Fibroblast of skin of scalp (primary cell): Measurements from ENCODE around the gene KLHL34.

ENCODE experiments used
- DNase-seq: peaks from one replicate; pipeline ENCODE4 v3.0.0-alpha.2; 2013

The KLHL34 gene

GRCh38 chrX:21645886-21646285 is 12.2 kb downstream of the KLHL34 start:
- DNase-seq = no peak

GRCh38 chrX:21645431-21645830 is 12.7 kb downstream of the KLHL34 start:
- DNase-seq = no peak

- DNase-seq = no peak
These were observed 18.4 kb downstream of the KLHL34 start for GRCh38 chrX:21639775-21640174.

- DNase-seq = peak; percentile 72
These were observed 19.8 kb downstream of the KLHL34 start for GRCh38 chrX:21638311-21638710.

GRCh38 chrX:21632027-21632426 is 26.1 kb downstream of the KLHL34 start:
- DNase-seq = no peak

- no peak for DNase-seq
These were observed 34.2 kb downstream of the KLHL34 start for GRCh38 chrX:21623778-21624501.

GRCh38 chrX:21620234-21620633 is 37.9 kb downstream of the KLHL34 start:
- no peak for DNase-seq

GRCh38 chrX:21616386-21616785 is 41.7 kb downstream of the KLHL34 start:
- DNase-seq = no peak

GRCh38 chrX:21612154-21612553 is 46.0 kb downstream of the KLHL34 start:
- no peak for DNase-seq

- DNase-seq = no peak
These were observed 48.0 kb downstream of the KLHL34 start for GRCh38 chrX:21610168-21610567.

- DNase-seq = no peak
These were observed 52.1 kb downstream of the KLHL34 start for GRCh38 chrX:21606002-21606401.
